ENCODE measurements around the gene CDH24.

The CDH24 gene

GRCh38 chr14:23069413-23069806 is 12.1 kb upstream of the CDH24 start:
- peaks cover 11% of the 10 kb centered on the region for H3K79me2 ChIP-seq (ENCODE audit: insufficient read depth, low read length)
- no peak overlapping the region; the same call in 1 of the 2 replicates for H3K9ac ChIP-seq (ENCODE audit: low read length)
- no peak overlapping the region for H3K4me3 ChIP-seq (ENCODE audit: low read depth, low read length, poor library complexity, severe bottlenecking)
- H3F3A ChIP-seq (ENCODE audit: insufficient read depth, low read length), result no peaks in the 10 kb centered on the region
- H3K4me2 ChIP-seq (ENCODE audit: low read length), result peak overlapping the region; percentile 24
- H2AFZ ChIP-seq (ENCODE audit: low read length), result no peak overlapping the region
- H3K27me3 ChIP-seq (ENCODE audit: insufficient read depth, low read length), result no peaks in the 10 kb centered on the region
- peak overlapping the region; percentile 3 for H3K27ac ChIP-seq (ENCODE audit: low read depth, low read length, poor library complexity, severe bottlenecking)
- TF ChIP-seq CTCF (IDR thresholded peaks at IDR 0.05; ENCODE audit: low read length) (no peak), EZH2 (IDR thresholded peaks at IDR 0.05; ENCODE audit: borderline replicate concordance, low read length) (no peak)
- H4K20me1 ChIP-seq (ENCODE audit: insufficient read depth, low read length), result no peaks in the 10 kb centered on the region
- H3K4me1 ChIP-seq (ENCODE audit: insufficient read depth, low read length, severe bottlenecking), result peaks cover 32% of the 10 kb centered on the region
- H3K9me3 ChIP-seq (ENCODE audit: low read length), result no peaks in the 10 kb centered on the region
- no peaks in the 10 kb centered on the region for H3K9me2 ChIP-seq (ENCODE audit: low read depth, low read length)
- peaks cover 57% of the 10 kb centered on the region for H3K36me3 ChIP-seq (ENCODE audit: insufficient read depth, low read length)

- peak overlapping the region; percentile 20; the same call in 1 of the 2 replicates for H3K4me2 ChIP-seq (ENCODE audit: low read length)
- no peaks in the 10 kb centered on the region for H3F3A ChIP-seq (ENCODE audit: insufficient read depth, low read length)
- H3K4me3 ChIP-seq (ENCODE audit: low read depth, low read length, poor library complexity, severe bottlenecking), result peak overlapping the region; percentile 9
- peaks cover 61% of the 10 kb centered on the region for H3K36me3 ChIP-seq (ENCODE audit: insufficient read depth, low read length)
- no peaks in the 10 kb centered on the region for H3K27me3 ChIP-seq (ENCODE audit: insufficient read depth, low read length)
- peaks cover 11% of the 10 kb centered on the region for H3K79me2 ChIP-seq (ENCODE audit: insufficient read depth, low read length)
- H3K9ac ChIP-seq (ENCODE audit: low read length), result no peak overlapping the region; the same call in 1 of the 2 replicates
- TF ChIP-seq EZH2 (IDR thresholded peaks at IDR 0.05; ENCODE audit: borderline replicate concordance, low read length) (no peak), CTCF (IDR thresholded peaks at IDR 0.05; ENCODE audit: low read length) (peak; percentile 100)
- H3K9me2 ChIP-seq (ENCODE audit: low read depth, low read length), result no peaks in the 10 kb centered on the region
- no peaks in the 10 kb centered on the region for H3K9me3 ChIP-seq (ENCODE audit: low read length)
- H4K20me1 ChIP-seq (ENCODE audit: insufficient read depth, low read length), result no peaks in the 10 kb centered on the region
- no peak overlapping the region for H3K27ac ChIP-seq (ENCODE audit: low read depth, low read length, poor library complexity, severe bottlenecking)
- H2AFZ ChIP-seq (ENCODE audit: low read length), result no peak overlapping the region
- peaks cover 32% of the 10 kb centered on the region for H3K4me1 ChIP-seq (ENCODE audit: insufficient read depth, low read length, severe bottlenecking)
Measured at GRCh38 chr14:23068789-23069412, 11.6 kb upstream of the CDH24 start.

GRCh38 chr14:23067847-23068788 is 10.8 kb upstream of the CDH24 start:
- Histone ChIP-seq H3K79me2 (ENCODE audit: insufficient read depth, low read length) (peaks cover 11% of the 10 kb centered on the region), H3K9me3 (ENCODE audit: low read length) (no peaks in the 10 kb centered on the region), H3F3A (ENCODE audit: insufficient read depth, low read length) (no peaks in the 10 kb centered on the region), H3K9me2 (ENCODE audit: low read depth, low read length) (no peaks in the 10 kb centered on the region), H3K4me2 (ENCODE audit: low read length) (peak overlapping the region; percentile 20; the same call in 1 of the 2 replicates), H3K4me1 (ENCODE audit: insufficient read depth, low read length, severe bottlenecking) (peaks cover 32% of the 10 kb centered on the region), H3K27ac (ENCODE audit: low read depth, low read length, poor library complexity, severe bottlenecking) (no peak overlapping the region), H2AFZ (ENCODE audit: low read length) (no peak overlapping the region), H3K36me3 (ENCODE audit: insufficient read depth, low read length) (peaks cover 68% of the 10 kb centered on the region), H4K20me1 (ENCODE audit: insufficient read depth, low read length) (no peaks in the 10 kb centered on the region), H3K9ac (ENCODE audit: low read length) (no peak overlapping the region; the same call in 1 of the 2 replicates), H3K27me3 (ENCODE audit: insufficient read depth, low read length) (no peaks in the 10 kb centered on the region), H3K4me3 (ENCODE audit: low read depth, low read length, poor library complexity, severe bottlenecking) (peak overlapping the region; percentile 9)
- TF ChIP-seq CTCF (IDR thresholded peaks at IDR 0.05; ENCODE audit: low read length), result no peak
- TF ChIP-seq EZH2 (IDR thresholded peaks at IDR 0.05; ENCODE audit: borderline replicate concordance, low read length), result no peak
